ENCODE measurements around the gene PTPRF.

PTPRF gene

DNA sequence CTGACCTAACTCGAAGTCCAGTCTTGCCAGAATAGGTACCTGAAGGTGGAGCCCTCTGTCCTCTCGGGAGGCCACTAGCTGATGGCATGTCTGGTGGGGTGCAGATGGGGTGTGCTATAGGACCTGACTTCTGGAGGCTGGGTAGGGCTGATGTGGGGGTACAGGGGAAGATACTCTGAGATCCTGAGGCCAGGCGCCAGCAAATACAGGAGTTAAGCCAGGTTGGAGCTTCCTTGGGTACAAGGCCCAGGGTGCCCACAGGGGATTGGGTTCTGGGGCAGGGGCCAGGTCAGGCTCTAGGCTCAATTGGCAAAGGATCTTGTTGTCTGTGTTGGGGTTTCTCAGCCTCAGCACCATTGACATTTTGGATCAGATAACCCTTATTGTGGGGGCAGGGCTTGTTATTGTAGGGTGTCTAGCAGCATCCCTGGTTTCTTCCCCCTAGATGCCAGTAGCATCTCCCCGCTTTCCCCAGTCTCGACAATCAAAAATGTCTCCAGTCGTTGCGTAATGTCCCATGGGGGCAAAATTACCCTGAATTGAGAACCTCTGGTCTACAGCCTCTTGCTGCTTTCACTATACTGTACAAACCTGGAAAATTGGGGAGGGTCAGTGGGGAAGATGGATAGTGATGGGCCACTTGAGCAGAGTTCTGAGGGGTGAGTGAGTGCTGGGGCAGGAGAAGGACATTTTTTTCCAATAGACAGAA is 9.2 kb downstream of the PTPRF start:
- Histone ChIP-seq H3K4me2 (ENCODE audit: low read length) (no peak overlapping the region), H3K9me3 (ENCODE audit: control insufficient read depth, insufficient read depth, low read length) (no peaks in the 10 kb centered on the region), H3K27me3 (ENCODE audit: control insufficient read depth, low read length) (no peaks in the 10 kb centered on the region), H4K20me1 (ENCODE audit: control insufficient read depth, insufficient read depth, low read depth, low read length) (no peaks in the 10 kb centered on the region), H3K4me1 (ENCODE audit: control insufficient read depth, low read length) (no peaks in the 10 kb centered on the region), H3K27ac (ENCODE audit: low read depth, low read length) (no peak overlapping the region), H3K36me3 (ENCODE audit: control insufficient read depth, low read length) (no peaks in the 10 kb centered on the region), H3F3A (ENCODE audit: control insufficient read depth, insufficient read depth) (no peaks in the 10 kb centered on the region), H3K9me2 (replicated peaks; ENCODE audit: control insufficient read depth, low read length) (no peaks in the 10 kb centered on the region), H3K4me3 (ENCODE audit: low read length) (no peak overlapping the region), H3K79me2 (ENCODE audit: control insufficient read depth, low read length) (no peaks in the 10 kb centered on the region)
- no peak for TF ChIP-seq EZH2phosphoT487 (IDR thresholded peaks at IDR 0.05; ENCODE audit: borderline replicate concordance, low read length)
- no peak for TF ChIP-seq CTCF (IDR thresholded peaks at IDR 0.05; ENCODE audit: low read depth, low read length, poor library complexity, severe bottlenecking)

DNA sequence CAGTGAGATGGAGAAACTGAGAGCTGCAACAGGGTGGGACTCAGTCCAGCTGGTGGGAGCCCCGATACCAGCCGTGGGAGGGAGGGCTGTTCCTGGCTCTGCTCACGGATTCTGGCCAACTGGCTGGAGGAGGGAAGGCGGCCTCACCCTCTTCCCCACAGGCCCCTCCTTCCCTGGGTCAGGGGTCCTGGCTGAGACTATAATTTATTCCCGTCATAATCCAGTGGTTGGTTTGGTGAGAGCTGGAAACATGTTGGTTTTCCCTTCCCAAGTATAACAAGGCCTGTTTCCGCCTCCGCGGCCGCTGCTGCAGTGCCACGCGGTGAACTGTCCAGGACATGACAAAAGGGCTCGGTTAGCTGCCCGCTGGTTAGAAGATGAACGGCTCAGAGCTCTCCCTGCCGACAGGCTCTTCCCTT is 10.0 kb downstream of the PTPRF start:
- Histone ChIP-seq H3K4me3 (ENCODE audit: low read length) (no peak overlapping the region), H3K9me2 (replicated peaks; ENCODE audit: control insufficient read depth, low read length) (no peaks in the 10 kb centered on the region), H3K27me3 (ENCODE audit: control insufficient read depth, low read length) (no peaks in the 10 kb centered on the region), H4K20me1 (ENCODE audit: control insufficient read depth, insufficient read depth, low read depth, low read length) (no peaks in the 10 kb centered on the region), H3K36me3 (ENCODE audit: control insufficient read depth, low read length) (no peaks in the 10 kb centered on the region), H3K4me1 (ENCODE audit: control insufficient read depth, low read length) (no peaks in the 10 kb centered on the region), H3K9me3 (ENCODE audit: control insufficient read depth, insufficient read depth, low read length) (no peaks in the 10 kb centered on the region), H3K79me2 (ENCODE audit: control insufficient read depth, low read length) (no peaks in the 10 kb centered on the region), H3K4me2 (ENCODE audit: low read length) (no peak overlapping the region), H3F3A (ENCODE audit: control insufficient read depth, insufficient read depth) (no peaks in the 10 kb centered on the region), H3K27ac (ENCODE audit: low read depth, low read length) (no peak overlapping the region)
- TF ChIP-seq CTCF (IDR thresholded peaks at IDR 0.05; ENCODE audit: low read depth, low read length, poor library complexity, severe bottlenecking) (no peak), EZH2phosphoT487 (IDR thresholded peaks at IDR 0.05; ENCODE audit: borderline replicate concordance, low read length) (no peak)

DNA sequence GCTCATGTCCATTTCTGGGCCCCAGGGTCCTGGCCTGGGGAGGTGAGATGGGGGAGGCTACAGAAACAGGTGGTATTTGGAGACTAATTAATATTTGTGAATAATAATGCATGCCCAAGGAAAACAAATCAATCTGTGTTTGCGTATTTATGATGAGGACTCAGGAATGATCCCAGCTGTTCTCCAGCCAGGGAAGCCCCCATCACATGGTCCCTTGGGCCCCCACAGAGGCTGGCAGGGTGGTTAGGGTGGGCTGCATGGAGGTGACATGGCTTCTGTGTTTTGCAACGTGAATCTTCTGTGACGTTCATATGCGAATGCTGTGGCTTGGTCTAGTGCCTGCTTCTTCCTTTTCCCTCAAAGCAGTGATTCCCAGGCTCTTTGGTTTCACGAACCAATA is 10.5 kb downstream of the PTPRF start:
- H3F3A ChIP-seq (ENCODE audit: control insufficient read depth, insufficient read depth) = no peaks in the 10 kb centered on the region
- H3K9me3 ChIP-seq (ENCODE audit: control insufficient read depth, insufficient read depth, low read length) = no peaks in the 10 kb centered on the region
- H3K36me3 ChIP-seq (ENCODE audit: control insufficient read depth, low read length) = no peaks in the 10 kb centered on the region
- H3K79me2 ChIP-seq (ENCODE audit: control insufficient read depth, low read length) = no peaks in the 10 kb centered on the region
- H3K9me2 ChIP-seq (replicated peaks; ENCODE audit: control insufficient read depth, low read length) = no peaks in the 10 kb centered on the region
- H3K4me3 ChIP-seq (ENCODE audit: low read length) = no peak overlapping the region
- H3K27ac ChIP-seq (ENCODE audit: low read depth, low read length) = no peak overlapping the region
- TF ChIP-seq CTCF (IDR thresholded peaks at IDR 0.05; ENCODE audit: low read depth, low read length, poor library complexity, severe bottlenecking) (no peak), EZH2phosphoT487 (IDR thresholded peaks at IDR 0.05; ENCODE audit: borderline replicate concordance, low read length) (no peak)
- H4K20me1 ChIP-seq (ENCODE audit: control insufficient read depth, insufficient read depth, low read depth, low read length) = no peaks in the 10 kb centered on the region
- H3K27me3 ChIP-seq (ENCODE audit: control insufficient read depth, low read length) = no peaks in the 10 kb centered on the region
- H3K4me2 ChIP-seq (ENCODE audit: low read length) = no peak overlapping the region
- H3K4me1 ChIP-seq (ENCODE audit: control insufficient read depth, low read length) = no peaks in the 10 kb centered on the region
